Upper lobe of right lung (tissue), 1 donor: ENCODE results near the gene L2HGDH. TPM values are rescaled to one million over a fixed set of nuclear protein-coding genes. Genes with fewer than 3 reads are reported as not detected.

Experiments used
- ATAC-seq: fragments of 200-7000 bp; cut with Tn5 transposase; one replicate; pipeline ENCODE4 v1.9.1; 2020; ENCODE audit warnings: mild to moderate bottlenecking, moderate library complexity
- DNase-seq: peaks from one replicate; pipeline ENCODE4 v3.0.0-alpha.2; 2020
- H3K27ac ChIP-seq: fragments of 200-600 bp; one replicate; pipeline ENCODE4 v1.8.0; 2022
- H3K27me3 ChIP-seq: fragments of 200-600 bp; one replicate; pipeline ENCODE4 v1.8.0; 2022; ENCODE audit warnings: mild to moderate bottlenecking
- H3K36me3 ChIP-seq: fragments of 200-600 bp; one replicate; pipeline ENCODE4 v1.8.0; 2022
- H3K4me1 ChIP-seq: fragments of 200-600 bp; one replicate; pipeline ENCODE4 v1.8.0; 2022
- H3K4me3 ChIP-seq: fragments of 200-600 bp; one replicate; pipeline ENCODE4 v1.8.0; 2022; ENCODE audit warnings: mild to moderate bottlenecking
- H3K9me3 ChIP-seq: fragments of 200-600 bp; one replicate; pipeline ENCODE4 v1.8.0; 2022
- CTCF ChIP-seq: fragments of 200-600 bp; IDR thresholded peaks from one replicate; pipeline ENCODE4 v1.8.0; 2022; ENCODE audit warnings: antibody characterized with exemption
- intact Hi-C: fragments of 100-400 bp; cut with DNase I; formaldehyde crosslinking; loops from one replicate; pipeline ENCODE4 v1.11.0; 2022
- total RNA-seq: library from RNA; stranded (reverse); fragmentation: NEBNext Ultra II Directional; extraction: Animal tissue kit (Norgen Biotek cat#: 25700); gene quantifications from one replicate; pipeline ENCODE4 v1.2.1, GENCODE V29; 2021
- donor health status: DM: no; HTN: yes; CAD: no; lungs with severe emphysema.

L2HGDH gene
- total RNA-seq, 1 donor from 2014 or later = 4.5 TPM

- Histone ChIP-seq H3K27me3 (no peaks in the 10 kb centered on the region), H3K4me3 (no peak overlapping the region), H3K27ac (no peak overlapping the region), H3K9me3 (no peaks in the 10 kb centered on the region), H3K4me1 (no peaks in the 10 kb centered on the region), H3K36me3 (no peaks in the 10 kb centered on the region)
- DNase-seq (no peak), ATAC-seq (no peak)
- intact Hi-C loops = no loop called here
- TF ChIP-seq CTCF = no peak
These were observed 23.9 kb downstream of the L2HGDH start for GRCh38 chr14:50288146-50288545.

GRCh38 chr14:50285861-50286260, 26.2 kb downstream of the L2HGDH start:
- no peak for TF ChIP-seq CTCF
- intact Hi-C loops = no loop called here
- no peaks in the 10 kb centered on the region for H3K9me3 ChIP-seq
- no peak for DNase-seq
- H3K27me3 ChIP-seq = no peaks in the 10 kb centered on the region
- no peaks in the 10 kb centered on the region for H3K36me3 ChIP-seq
- no peak overlapping the region for H3K27ac ChIP-seq
- no peak for ATAC-seq
- H3K4me1 ChIP-seq = no peaks in the 10 kb centered on the region
- no peak overlapping the region for H3K4me3 ChIP-seq

GRCh38 chr14:50272498-50272897, 39.5 kb downstream of the L2HGDH start:
- Histone ChIP-seq H3K4me3 (no peak overlapping the region), H3K4me1 (no peaks in the 10 kb centered on the region), H3K9me3 (no peaks in the 10 kb centered on the region), H3K36me3 (peaks cover under 1% of the 10 kb centered on the region), H3K27ac (no peak overlapping the region), H3K27me3 (no peaks in the 10 kb centered on the region)
- ATAC-seq (no peak), DNase-seq (no peak)
- TF ChIP-seq CTCF = no peak
- intact Hi-C loops = no loop called here

- Histone ChIP-seq H3K27ac (no peak overlapping the region), H3K9me3 (no peaks in the 10 kb centered on the region), H3K4me3 (no peak overlapping the region), H3K27me3 (no peaks in the 10 kb centered on the region), H3K36me3 (no peaks in the 10 kb centered on the region), H3K4me1 (no peaks in the 10 kb centered on the region)
- ATAC-seq (no peak), DNase-seq (no peak)
- intact Hi-C loops = no loop called here
- no peak for TF ChIP-seq CTCF
These were observed 41.1 kb downstream of the L2HGDH start for GRCh38 chr14:50270932-50271331.

- Histone ChIP-seq H3K4me3 (no peak overlapping the region), H3K27me3 (no peaks in the 10 kb centered on the region), H3K4me1 (no peaks in the 10 kb centered on the region), H3K36me3 (no peaks in the 10 kb centered on the region), H3K9me3 (no peaks in the 10 kb centered on the region), H3K27ac (no peak overlapping the region)
- DNase-seq (no peak), ATAC-seq (no peak)
- intact Hi-C loops = no loop called here
- no peak for TF ChIP-seq CTCF
These were observed 47.0 kb downstream of the L2HGDH start for GRCh38 chr14:50265029-50265428.

GRCh38 chr14:50263321-50263720, 48.7 kb downstream of the L2HGDH start:
- H3K27ac ChIP-seq = no peak overlapping the region
- H3K27me3 ChIP-seq = no peaks in the 10 kb centered on the region
- H3K4me3 ChIP-seq = no peak overlapping the region
- no peaks in the 10 kb centered on the region for H3K36me3 ChIP-seq
- DNase-seq = no peak
- no peak for TF ChIP-seq CTCF
- H3K9me3 ChIP-seq = no peaks in the 10 kb centered on the region
- intact Hi-C loops = no loop called here
- ATAC-seq = no peak
- H3K4me1 ChIP-seq = no peaks in the 10 kb centered on the region
